A549 (cell line): ENCODE measurements around the gene LMO2.

Experiments used
- BCL3 ChIP-seq: fragments of >200 bp; sonication (Bioruptor Twin); formaldehyde crosslinking; IDR thresholded peaks from 3 replicates; pipeline ENCODE4 v1.6.1; 2016
- CTCF ChIP-seq: fragments of >200 bp; sonication (Bioruptor Twin); formaldehyde crosslinking; IDR thresholded peaks from 3 replicates; pipeline ENCODE4 v1.5.1; 2016
- FOXS1 ChIP-seq: fragments of 250-450 bp; sonication (Bioruptor Pico); IDR thresholded peaks from 2 replicates; pipeline ENCODE4 v1.5.0; 2020; ENCODE audit warnings: mild to moderate bottlenecking, moderate library complexity
- PBX3 ChIP-seq: IDR thresholded peaks from 2 replicates; pipeline ENCODE4 v1.6.1; 2012
- RAD21 ChIP-seq, 2 experiments: fragments of >200 bp in 1 of 2; sonication (Bioruptor Twin) in 1 of 2; formaldehyde crosslinking in 1 of 2; IDR thresholded peaks in 1 of 2; conservative IDR thresholded peaks in 1 of 2; 2 replicates in 1 of 2; 3 replicates in 1 of 2; pipeline ENCODE4 v1.6.1; 2012 to 2018; ENCODE audit warnings: inconsistent platforms in 1 of 2
- RFX5 ChIP-seq: fragments of 450-650 bp; IDR thresholded peaks from 2 replicates; pipeline ENCODE4 v1.7.1; 2014; ENCODE audit warnings: antibody characterized with exemption, mild to moderate bottlenecking, moderate library complexity
- SMC3 ChIP-seq: fragments of >200 bp; sonication (Bioruptor Twin); formaldehyde crosslinking; IDR thresholded peaks from 3 replicates; pipeline ENCODE4 v1.6.1; 2018; ENCODE audit warnings: inconsistent platforms
- ZC3H11A ChIP-seq: fragments of 450-650 bp; IDR thresholded peaks from 2 replicates; pipeline ENCODE4 v1.6.1; 2014; ENCODE audit warnings: antibody characterized with exemption, mild to moderate bottlenecking

DNA sequence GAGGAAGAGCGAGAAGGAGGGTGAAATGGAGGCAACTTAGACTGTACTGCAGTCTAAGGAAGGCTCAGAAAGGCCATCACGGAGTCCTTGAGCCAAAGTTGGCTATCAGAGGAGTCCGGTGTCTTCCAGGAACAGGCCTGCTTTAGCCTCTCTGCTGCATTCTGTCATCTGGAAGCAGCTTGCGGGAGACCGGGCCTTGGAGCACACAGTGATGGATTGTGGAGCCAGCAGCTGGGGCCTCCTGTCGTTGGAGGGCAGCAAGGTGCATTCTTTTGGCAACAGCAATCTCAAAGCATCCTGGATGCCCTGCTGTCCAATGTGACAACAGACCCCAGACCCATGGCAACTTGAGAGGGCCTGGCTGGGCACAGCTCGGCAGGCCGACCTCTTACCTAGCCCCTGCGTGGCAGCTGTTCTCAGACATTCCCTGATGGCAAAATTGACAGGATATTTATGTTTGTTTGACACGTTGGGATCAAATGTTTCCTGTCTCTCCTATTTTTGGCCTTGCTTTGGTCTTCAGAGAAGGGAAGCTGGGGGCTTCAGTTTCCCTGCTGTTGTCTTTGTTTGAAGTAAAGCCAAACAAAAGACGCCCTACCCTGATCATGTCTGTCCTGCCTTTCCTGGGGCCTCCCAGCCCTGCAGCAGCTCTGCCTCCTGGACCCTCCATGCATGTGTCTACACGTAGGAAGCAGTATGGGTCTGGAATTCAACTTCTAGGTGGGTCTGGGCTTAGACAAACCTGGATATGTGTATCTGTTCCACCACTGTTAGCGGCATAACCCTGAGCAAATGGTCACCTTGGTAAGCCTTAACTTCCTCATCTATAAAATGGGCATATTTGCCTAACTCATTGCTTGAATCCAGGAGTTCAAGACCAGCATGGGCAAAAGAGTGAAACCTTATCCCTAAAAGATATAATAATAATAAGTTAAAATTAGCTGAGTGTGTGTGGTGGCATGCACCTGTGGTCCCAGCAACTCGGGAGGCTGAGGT lies 43.9 kb upstream of the LMO2 start:
- TF ChIP-seq SMC3 (no peak), CTCF (no peak), RFX5 (no peak), RAD21 (conservative IDR thresholded peaks at IDR 0.05 in 1 of 2, IDR thresholded peaks at IDR 0.05 in 1 of 2) (no peak), ZC3H11A (no peak), BCL3 (no peak), PBX3 (no peak), FOXS1 (CRISPR knock-in tag) (no peak)
